ENCODE results near the gene FIBCD1. TPM values are rescaled to one million over a fixed set of nuclear protein-coding genes. Genes with fewer than 3 reads are reported as not detected.

FIBCD1 gene
- total and polyA plus RNA-seq, 2 of the 8 experiments (the other 6 are each of a cell fraction or from before 2014, with no cell fraction given) = 6.1 to 8.8 TPM

GRCh38 chr9:130894546-130894945 is 44.5 kb downstream of the FIBCD1 start (continued):
- no peak for TF ChIP-seq ATF2 (IDR thresholded peaks at IDR 0.05; ENCODE audit: low read length)
- no peak for TF ChIP-seq RXRA (IDR thresholded peaks at IDR 0.05; ENCODE audit: insufficient read depth, low read depth, low read length)
- TF ChIP-seq CTBP2 (IDR thresholded peaks at IDR 0.05; ENCODE audit: borderline replicate concordance, insufficient read depth, insufficient read length, low read length) = no peak
- no peak for TF ChIP-seq SUZ12 (IDR thresholded peaks at IDR 0.05; ENCODE audit: low read length)
